NCI-H2107 (cell line): Measurements from ENCODE around the gene NSF.
"Not testable (repeated sequence)": the region's sequence is repeated elsewhere in the genome, so short reads cannot be mapped to it uniquely, and the experiment has no call there.

Experiments used
- DNase-seq: peaks from one replicate; lab custom pipeline; 2025; lab: John Stamatoyannopoulos, UW

Gene NSF

DNA sequence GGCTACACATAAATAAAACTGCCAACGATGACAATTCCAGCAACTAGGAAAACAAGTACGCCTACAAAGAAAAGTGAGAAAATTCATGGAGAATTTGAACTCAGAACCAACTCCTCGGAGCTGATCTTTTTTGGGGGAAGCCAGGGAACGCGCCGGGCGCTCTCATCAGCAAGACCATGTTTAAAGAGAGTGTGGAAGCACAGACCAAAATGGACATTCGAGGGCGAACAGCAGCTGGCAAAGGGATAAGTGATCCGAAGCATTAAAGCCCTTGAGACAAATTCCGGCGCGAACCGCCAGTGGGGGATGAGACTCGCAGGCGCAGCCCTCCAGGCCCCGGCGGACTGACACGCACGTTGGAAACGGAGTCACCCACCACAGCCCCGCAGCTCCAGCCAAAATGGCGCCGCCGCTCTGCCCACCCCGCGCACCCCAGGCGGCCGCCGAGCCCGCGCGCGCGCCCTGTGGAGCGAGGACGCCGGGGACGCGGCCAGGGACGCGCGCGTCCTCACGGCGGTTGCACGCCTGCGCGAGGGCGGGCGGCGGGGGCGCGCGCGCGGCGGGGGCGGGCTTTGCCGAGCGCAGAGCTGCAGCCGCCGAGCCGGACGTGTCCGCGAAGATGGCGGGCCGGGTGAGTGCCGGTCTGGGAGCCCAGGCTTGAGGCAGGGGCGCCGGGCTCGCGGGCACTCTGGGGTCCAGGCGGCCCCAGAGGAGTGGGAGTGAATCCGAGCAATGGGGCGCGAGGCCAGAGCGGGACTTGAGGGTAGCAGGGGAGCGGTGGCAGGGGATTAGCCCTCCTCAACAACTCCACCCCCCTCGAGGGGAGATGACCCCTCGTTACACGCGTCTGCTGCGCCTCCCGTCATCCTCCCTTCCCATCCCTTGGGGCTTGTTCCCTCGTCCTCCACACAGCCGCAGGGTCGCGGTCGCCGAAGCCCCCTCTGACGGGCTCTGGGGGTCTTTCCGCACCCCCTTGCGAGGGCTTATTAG is at the start of gene NSF:
NSF (plus strand) TSS at position 513 of the 990 bp plus-strand sequence; CDS start at position 620, 107 bp downstream.
- DNase-seq = not testable (repeated sequence)

DNA sequence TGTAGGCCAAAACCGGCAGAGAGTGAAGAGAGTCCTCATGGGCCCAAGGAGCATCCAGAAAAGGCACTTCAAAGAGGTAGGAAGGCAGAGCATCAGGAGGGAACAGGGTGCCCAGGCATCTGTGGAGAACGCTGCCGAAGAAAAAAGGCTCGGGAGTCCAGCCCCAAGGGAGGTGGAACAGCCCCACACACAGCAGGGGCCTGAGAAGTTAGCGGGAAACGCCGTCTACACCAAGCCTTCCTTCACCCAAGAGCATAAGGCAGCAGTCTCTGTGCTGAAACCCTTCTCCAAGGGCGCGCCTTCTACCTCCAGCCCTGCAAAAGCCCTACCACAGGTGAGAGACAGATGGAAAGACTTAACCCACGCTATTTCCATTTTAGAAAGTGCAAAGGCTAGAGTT is 41.9 kb upstream of the NSF start:
- DNase-seq = not testable (repeated sequence)

- DNase-seq = not testable (repeated sequence)
Observed at GRCh38 chr17:46559155-46559554, 31.3 kb upstream of the NSF start.

- DNase-seq = not testable (repeated sequence)
Observed at GRCh38 chr17:46560048-46560447, 30.4 kb upstream of the NSF start.

- not testable (repeated sequence) for DNase-seq
Observed at GRCh38 chr17:46566284-46566683, 24.2 kb upstream of the NSF start.

DNA sequence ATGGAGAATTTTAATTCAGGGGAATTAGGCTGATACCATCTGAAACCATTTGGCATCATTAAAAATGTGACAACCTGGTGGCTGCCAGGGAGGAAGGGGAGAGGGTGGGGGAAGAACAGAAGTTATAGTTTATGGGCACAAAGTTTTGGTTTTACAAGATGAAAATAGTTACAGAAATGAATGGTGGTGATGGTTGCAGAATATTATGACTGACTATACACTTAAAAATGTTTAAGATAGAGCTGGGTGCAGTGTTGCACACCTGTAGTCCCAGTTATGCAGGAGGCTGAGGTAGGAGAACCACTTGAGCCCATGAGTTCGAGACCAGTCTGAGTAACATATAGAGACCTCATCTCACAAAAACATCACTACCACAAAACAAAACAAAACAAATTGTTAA is 23.5 kb upstream of the NSF start:
- DNase-seq = not testable (repeated sequence)

- DNase-seq = not testable (repeated sequence)
Observed at GRCh38 chr17:46571796-46572195, 18.7 kb upstream of the NSF start.

DNA sequence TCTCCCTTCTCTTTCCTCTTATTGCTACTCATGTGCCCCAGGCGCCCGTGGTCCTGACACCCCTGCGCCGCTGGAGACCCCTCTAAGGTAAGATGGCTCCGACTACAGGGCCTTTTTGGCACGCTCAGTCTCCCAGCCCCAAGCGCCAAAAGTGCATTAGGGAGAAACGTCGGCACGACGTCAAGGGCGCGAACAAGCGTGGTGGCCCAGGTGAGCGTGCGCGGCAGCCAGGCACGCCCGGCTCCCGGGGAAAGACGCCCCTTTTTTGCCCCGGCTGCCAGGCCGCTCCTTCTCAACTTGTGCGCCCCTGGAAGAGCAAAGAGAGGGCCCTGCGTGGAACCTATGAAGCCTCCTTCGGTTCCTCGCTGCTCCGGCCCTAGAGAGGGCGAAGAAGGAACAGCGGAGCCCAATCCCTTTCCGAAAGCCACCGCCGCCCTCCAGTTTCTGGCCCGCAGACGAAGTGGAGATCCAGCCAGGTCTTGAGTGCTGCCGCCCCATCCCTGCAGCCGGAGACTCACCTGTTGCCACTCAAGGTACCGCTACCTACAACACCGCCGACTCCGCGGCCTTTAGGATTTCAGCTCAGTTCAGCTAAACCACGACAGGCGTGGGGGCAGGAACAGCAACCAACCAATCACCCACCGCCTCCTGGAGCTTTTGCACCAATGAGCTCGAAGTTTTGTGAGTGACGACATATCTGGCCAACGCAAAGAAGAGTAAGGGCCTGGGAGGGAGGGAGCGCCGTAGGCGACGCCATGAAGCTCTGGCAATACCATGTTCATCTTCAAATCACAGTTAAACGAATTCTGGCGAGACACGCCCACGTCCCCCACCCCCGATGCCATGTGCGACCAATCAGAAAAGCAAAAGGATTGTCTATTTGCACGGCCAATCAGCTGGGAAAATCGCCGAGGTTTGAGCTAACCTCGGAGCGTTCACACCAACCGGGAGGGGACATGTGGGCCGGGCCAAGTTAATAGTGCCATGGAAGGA is 11.1 kb upstream of the NSF start, which contains the start of gene ARL17A:
ARL17A (minus strand) TSS at position 609 of the 993 bp plus-strand sequence. CDS start 3,369 bp downstream, outside the sequence.
- not testable (repeated sequence) for DNase-seq

DNA sequence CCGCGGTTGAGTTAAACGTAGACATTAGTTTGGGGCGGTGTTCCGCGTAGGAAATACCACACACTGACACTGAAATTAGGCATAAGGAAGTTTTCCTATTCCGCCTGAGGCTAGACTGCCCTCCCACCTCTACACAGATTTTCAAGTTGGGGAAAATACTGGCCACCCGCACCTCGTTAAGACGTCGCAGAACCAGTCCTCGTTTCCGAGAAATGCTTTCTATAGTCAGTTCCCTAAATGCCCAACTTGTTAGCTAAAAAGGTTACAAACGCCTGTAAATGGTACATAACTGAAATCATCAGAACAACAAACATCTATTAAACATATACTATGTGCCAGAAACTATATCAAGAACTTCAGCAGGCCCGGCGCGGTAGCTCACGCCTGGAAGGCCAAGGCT is 10.4 kb upstream of the NSF start:
- DNase-seq = not testable (repeated sequence)

DNA sequence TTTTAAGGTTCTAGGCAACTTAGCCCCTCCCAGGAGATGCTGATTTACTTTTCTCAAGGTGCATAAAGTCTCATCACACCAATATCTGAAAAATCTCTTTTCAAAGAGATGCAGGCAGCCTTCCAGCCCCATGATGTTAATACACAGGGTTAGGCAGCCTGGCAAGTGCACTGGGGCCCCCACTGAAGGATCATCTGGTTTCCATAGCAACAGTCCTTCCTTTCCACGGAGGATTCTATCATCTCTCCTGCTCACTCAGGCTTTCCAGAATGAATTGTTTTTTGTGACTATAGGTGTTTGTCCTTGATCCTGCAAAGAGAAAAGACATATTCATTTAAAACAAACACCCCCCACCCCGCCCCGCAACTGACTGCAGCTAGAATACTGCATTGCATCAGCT is 5.0 kb upstream of the NSF start:
- DNase-seq = not testable (repeated sequence)

DNA sequence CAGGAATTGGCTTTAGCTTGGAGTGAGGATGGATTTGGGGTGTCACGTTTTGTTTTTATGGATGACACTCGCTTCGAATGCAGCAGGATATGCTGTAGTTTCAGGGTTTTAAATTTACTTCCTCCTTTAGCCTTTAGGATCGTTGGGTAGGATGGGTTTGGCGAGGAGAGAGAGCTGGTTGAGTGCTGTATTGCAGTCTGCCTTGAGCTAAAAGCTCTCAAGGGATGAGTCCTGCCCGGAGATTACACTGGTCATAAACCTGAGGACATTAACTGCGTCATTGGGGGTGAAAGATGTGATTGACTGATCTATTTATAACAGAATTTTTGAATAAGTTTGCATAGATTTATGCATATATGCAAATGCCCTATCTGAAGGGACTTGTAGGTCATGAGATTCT is 863 bp downstream of the NSF start:
- not testable (repeated sequence) for DNase-seq

DNA sequence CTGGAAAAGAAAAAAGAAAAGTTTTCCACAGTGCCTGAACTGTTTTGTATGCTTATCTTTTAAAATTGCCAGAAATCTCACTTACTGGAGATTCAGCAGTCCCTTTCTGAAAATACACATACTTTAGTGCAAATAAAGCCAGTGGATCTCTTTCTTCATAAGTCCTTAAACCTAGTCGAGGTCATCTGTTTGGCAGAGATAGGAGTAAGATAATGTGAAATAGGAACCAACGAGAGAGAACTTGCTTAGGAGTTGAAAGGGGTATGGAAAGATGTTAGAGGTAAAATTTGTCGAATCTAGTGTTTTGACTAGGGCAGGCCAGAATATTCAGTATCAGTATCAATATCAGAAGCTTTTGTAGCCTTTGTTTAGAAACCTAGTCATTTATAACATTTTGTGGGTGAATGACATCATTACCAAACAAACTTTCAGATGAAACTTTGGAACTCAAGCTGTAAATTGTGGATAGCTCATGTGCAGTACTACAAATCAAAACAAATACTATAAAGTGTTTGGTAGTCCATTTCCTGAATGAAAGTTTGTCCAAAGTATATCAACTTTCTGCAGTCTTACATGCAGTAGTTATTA is 8.0 kb downstream of the NSF start:
- DNase-seq = not testable (repeated sequence)

- DNase-seq = not testable (repeated sequence)
Observed at GRCh38 chr17:46600767-46601166, 10.3 kb downstream of the NSF start.

DNA sequence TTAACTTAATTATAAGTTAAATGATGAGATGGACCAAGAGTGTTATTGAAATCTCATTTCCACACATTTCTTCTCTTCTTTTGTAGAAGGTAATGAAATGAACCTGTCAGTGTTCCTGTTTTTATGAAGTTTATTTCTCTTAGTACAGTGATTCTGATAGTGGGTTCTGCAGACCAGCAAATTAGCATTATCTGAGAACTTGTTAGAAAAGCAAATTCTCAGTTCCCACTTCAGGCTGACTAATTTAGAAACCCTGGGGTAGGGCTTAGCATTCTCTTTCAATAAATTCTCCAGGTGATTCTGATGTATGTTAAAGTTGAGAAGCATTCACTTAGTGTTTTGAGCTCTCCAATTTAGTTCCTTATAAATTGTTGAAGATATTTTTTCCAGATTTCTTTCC is 12.7 kb downstream of the NSF start:
- not testable (repeated sequence) for DNase-seq

DNA sequence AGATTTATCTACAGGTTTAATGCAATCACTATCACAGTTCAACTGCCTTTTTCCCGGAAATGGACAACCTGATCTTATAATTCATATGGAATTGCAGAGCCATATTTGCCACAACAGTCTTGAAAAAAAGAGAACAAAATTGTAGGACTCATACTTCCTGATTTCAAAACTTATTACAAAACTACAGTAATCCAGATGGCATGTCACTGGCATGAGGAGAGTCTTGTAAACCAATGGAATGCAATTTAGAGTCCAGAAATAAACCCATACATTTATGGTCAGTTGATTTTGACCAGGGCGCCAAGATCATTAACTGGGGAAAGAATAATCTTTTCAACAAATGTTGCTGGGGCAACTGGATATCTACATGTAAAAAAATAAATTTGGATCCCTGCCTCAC is 20.8 kb downstream of the NSF start:
- DNase-seq = not testable (repeated sequence)

DNA sequence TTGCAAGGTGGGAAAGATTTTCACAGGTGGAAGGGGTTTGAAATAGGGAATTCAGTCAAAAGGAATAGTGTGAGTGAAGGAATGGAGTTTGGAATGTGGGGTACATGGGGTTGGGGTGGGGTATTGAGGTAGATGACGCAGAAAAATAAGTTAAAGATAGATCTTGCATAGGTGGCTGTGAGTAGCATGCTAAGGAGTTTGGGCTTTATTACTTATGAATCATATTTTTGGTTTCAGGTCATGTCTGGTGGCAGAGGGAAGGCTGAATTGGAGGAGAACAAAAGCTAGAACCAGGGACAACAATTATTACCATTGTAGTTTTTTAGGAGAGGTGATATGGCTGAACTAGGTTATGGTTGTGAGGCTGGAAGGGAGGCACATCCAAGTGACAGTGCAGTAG is 23.4 kb downstream of the NSF start:
- not testable (repeated sequence) for DNase-seq

- not testable (repeated sequence) for DNase-seq
Observed at GRCh38 chr17:46617121-46617520, 26.7 kb downstream of the NSF start.

GRCh38 chr17:46618975-46619374 is 28.5 kb downstream of the NSF start:
- not testable (repeated sequence) for DNase-seq

DNA sequence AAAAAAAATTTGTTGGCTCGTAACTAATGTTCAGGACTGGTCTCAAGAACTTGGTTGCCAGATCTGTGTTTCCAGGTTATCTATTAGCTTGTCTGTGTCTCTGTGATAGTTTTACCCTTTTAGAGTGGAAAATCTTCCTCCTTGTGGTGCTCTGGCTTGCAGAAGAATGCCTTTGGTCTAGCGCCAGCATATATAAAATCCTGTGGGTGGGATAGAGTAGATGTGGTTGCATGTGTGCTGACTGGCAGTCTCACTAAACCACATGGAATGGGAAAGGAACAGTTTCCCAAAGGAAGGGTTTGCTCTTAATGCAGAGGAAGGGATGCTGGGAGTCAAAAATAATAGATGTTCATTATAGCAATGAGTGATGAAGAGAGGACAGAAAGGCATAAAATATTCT is 33.3 kb downstream of the NSF start:
- not testable (repeated sequence) for DNase-seq

- DNase-seq = not testable (repeated sequence)
Observed at GRCh38 chr17:46624726-46625125, 34.3 kb downstream of the NSF start.

GRCh38 chr17:46627452-46627851 is 37.0 kb downstream of the NSF start:
- DNase-seq = not testable (repeated sequence)
